DND-41 (cell line): Measurements from ENCODE around the gene KCNH1.

Source experiments
- CTCF ChIP-seq: IDR thresholded peaks from 2 replicates; pipeline ENCODE4 v1.5.1; 2012; ENCODE audit warnings: borderline replicate concordance, low read length, moderate library complexity, mild to moderate bottlenecking; ENCODE audit not compliant: poor library complexity, severe bottlenecking; ENCODE audit errors: extremely low read depth
- EZH2 ChIP-seq: IDR thresholded peaks from 3 replicates; pipeline ENCODE4 v1.6.1; 2012; ENCODE audit warnings: borderline replicate concordance, low read depth, mild to moderate bottlenecking, moderate library complexity, low read length, inconsistent platforms; ENCODE audit not compliant: severe bottlenecking

GRCh38 chr1:210678306-210678705 lies 455.6 kb downstream of the KCNH1 start:
- TF ChIP-seq CTCF = no peak
- TF ChIP-seq EZH2 = no peak
